Measurements from ENCODE around the gene NUP205.

Gene NUP205

GRCh38 chr7:135558337-135558767 is 635 bp downstream of the NUP205 start:
- TF ChIP-seq CTCF (IDR thresholded peaks at IDR 0.05; ENCODE audit: borderline replicate concordance, control extremely low read depth, extremely low read depth, insufficient read depth, missing control alignments) = peak; percentile 56
- DNase-seq (ENCODE audit: low spot score) = peak; percentile 82
- in situ Hi-C loops (cut with MboI; ENCODE audit: low sequenced_read_pairs, unreplicated experiment) = no loop called here

GRCh38 chr7:135558881-135559280 is 1.2 kb downstream of the NUP205 start:
- DNase-seq (ENCODE audit: low spot score) = no peak
- no peak for TF ChIP-seq CTCF (IDR thresholded peaks at IDR 0.05; ENCODE audit: borderline replicate concordance, control extremely low read depth, extremely low read depth, insufficient read depth, missing control alignments)
- in situ Hi-C loops (cut with MboI; ENCODE audit: low sequenced_read_pairs, unreplicated experiment) = no loop called here

GRCh38 chr7:135560631-135561030 is 2.9 kb downstream of the NUP205 start:
- no peak for TF ChIP-seq CTCF (IDR thresholded peaks at IDR 0.05; ENCODE audit: borderline replicate concordance, control extremely low read depth, extremely low read depth, insufficient read depth, missing control alignments)
- DNase-seq (ENCODE audit: low spot score) = no peak
- in situ Hi-C loops (cut with MboI; ENCODE audit: low sequenced_read_pairs, unreplicated experiment) = no loop called here

- in situ Hi-C loops (cut with MboI; ENCODE audit: low sequenced_read_pairs, unreplicated experiment) = no loop called here
These were observed 5.0 kb downstream of the NUP205 start for GRCh38 chr7:135562720-135563119.

GRCh38 chr7:135571834-135572233 is 14.1 kb downstream of the NUP205 start:
- DNase-seq (ENCODE audit: low spot score) = no peak
- no peak for TF ChIP-seq CTCF (IDR thresholded peaks at IDR 0.05; ENCODE audit: borderline replicate concordance, control extremely low read depth, extremely low read depth, insufficient read depth, missing control alignments)
- in situ Hi-C loops (cut with MboI; ENCODE audit: low sequenced_read_pairs, unreplicated experiment) = no loop called here

More at GRCh38 chr7:135562720-135563119, 5.0 kb downstream of the NUP205 start:
- no peak for DNase-seq (ENCODE audit: low spot score)
- no peak for TF ChIP-seq CTCF (IDR thresholded peaks at IDR 0.05; ENCODE audit: borderline replicate concordance, control extremely low read depth, extremely low read depth, insufficient read depth, missing control alignments)

GRCh38 chr7:135573541-135573940 is 15.8 kb downstream of the NUP205 start:
- DNase-seq (ENCODE audit: low spot score) = no peak
- no peak for TF ChIP-seq CTCF (IDR thresholded peaks at IDR 0.05; ENCODE audit: borderline replicate concordance, control extremely low read depth, extremely low read depth, insufficient read depth, missing control alignments)
- in situ Hi-C loops (cut with MboI; ENCODE audit: low sequenced_read_pairs, unreplicated experiment) = no loop called here

- in situ Hi-C loops (cut with MboI; ENCODE audit: low sequenced_read_pairs, unreplicated experiment) = no loop called here
- DNase-seq (ENCODE audit: low spot score) = peak; percentile 24
- TF ChIP-seq CTCF (IDR thresholded peaks at IDR 0.05; ENCODE audit: borderline replicate concordance, control extremely low read depth, extremely low read depth, insufficient read depth, missing control alignments) = no peak
These were observed 17.6 kb downstream of the NUP205 start for GRCh38 chr7:135575296-135575695.
